Body of pancreas (tissue), 4 donors: ENCODE results near the gene SLC16A12.

ENCODE experiments used
- POLR2A ChIP-seq, 3 donors: fragments of 450-650 bp; IDR thresholded peaks; one replicate each; pipeline ENCODE4 v1.6.1; 2016; ENCODE audit warnings: antibody characterized with exemption in 3 of 3, mild to moderate bottlenecking in 2 of 3
- TF ChIP-seq, protein P1 (sequence below), 7 experiments: fragments of 450-650 bp in 4 of 7; fragments of 200-600 bp in 3 of 7; sonication (generic) in 3 of 7; IDR thresholded peaks; one replicate each; pipeline ENCODE4 v1.5.1; 2016 to 2019; ENCODE audit warnings: antibody characterized with exemption in 7 of 7

- TF ChIP-seq, protein P1, sequence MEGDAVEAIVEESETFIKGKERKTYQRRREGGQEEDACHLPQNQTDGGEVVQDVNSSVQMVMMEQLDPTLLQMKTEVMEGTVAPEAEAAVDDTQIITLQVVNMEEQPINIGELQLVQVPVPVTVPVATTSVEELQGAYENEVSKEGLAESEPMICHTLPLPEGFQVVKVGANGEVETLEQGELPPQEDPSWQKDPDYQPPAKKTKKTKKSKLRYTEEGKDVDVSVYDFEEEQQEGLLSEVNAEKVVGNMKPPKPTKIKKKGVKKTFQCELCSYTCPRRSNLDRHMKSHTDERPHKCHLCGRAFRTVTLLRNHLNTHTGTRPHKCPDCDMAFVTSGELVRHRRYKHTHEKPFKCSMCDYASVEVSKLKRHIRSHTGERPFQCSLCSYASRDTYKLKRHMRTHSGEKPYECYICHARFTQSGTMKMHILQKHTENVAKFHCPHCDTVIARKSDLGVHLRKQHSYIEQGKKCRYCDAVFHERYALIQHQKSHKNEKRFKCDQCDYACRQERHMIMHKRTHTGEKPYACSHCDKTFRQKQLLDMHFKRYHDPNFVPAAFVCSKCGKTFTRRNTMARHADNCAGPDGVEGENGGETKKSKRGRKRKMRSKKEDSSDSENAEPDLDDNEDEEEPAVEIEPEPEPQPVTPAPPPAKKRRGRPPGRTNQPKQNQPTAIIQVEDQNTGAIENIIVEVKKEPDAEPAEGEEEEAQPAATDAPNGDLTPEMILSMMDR (IDR thresholded peaks at IDR 0.05), result no peak
- TF ChIP-seq POLR2A (IDR thresholded peaks at IDR 0.05), result no peak
These were observed 17.8 kb upstream of the SLC16A12 start for GRCh38 chr10:89553064-89553734.
